Small intestine (tissue), 7 donors: ENCODE results near the gene CPA4. TPM values are rescaled to one million over a fixed set of nuclear protein-coding genes. Genes with fewer than 3 reads are reported as not detected.

Experiments
- DNase-seq, 2 donors: peaks; one replicate each; pipeline versions ENCODE4 v3.0.0 to v3.0.0-alpha.2; 2013
- FAIRE-seq: peaks from 2 replicates; lab custom pipeline; 2012; peaks lifted over from hg19 to GRCh38; lab: Jason Lieb, UNC
- H3K27ac ChIP-seq, 3 donors: one replicate each; pipeline ENCODE4 v1.5.1; 2013; ENCODE audit warnings: low read length in 2 of 3, mild to moderate bottlenecking in 2 of 3, control low read depth in 1 of 3, inconsistent platforms in 1 of 3, low read depth in 1 of 3, moderate library complexity in 1 of 3
- H3K27me3 ChIP-seq, 3 donors: one replicate each; pipeline ENCODE4 v1.6.1; 2013; ENCODE audit warnings: low read length in 3 of 3, inconsistent platforms in 1 of 3; ENCODE audit not compliant: control insufficient read depth in 3 of 3, insufficient read depth in 3 of 3
- H3K36me3 ChIP-seq, 3 donors: one replicate each; pipeline ENCODE4 v1.6.1; 2013; ENCODE audit warnings: low read length in 3 of 3, inconsistent platforms in 1 of 3, low read depth in 1 of 3, mild to moderate bottlenecking in 1 of 3, moderate library complexity in 1 of 3; ENCODE audit not compliant: control insufficient read depth in 3 of 3, insufficient read depth in 2 of 3
- H3K4me1 ChIP-seq, 3 donors: one replicate each; pipeline ENCODE4 v1.6.1; 2013; ENCODE audit warnings: low read length in 2 of 3, inconsistent platforms in 1 of 3, low read depth in 1 of 3, mild to moderate bottlenecking in 1 of 3, moderate library complexity in 1 of 3; ENCODE audit not compliant: control insufficient read depth in 3 of 3, insufficient read depth in 2 of 3
- H3K4me3 ChIP-seq, 3 donors: one replicate each; pipeline ENCODE4 v1.5.1; 2013; ENCODE audit warnings: low read length in 3 of 3, control low read depth in 1 of 3, inconsistent platforms in 1 of 3, low read depth in 1 of 3, mild to moderate bottlenecking in 1 of 3, moderate library complexity in 1 of 3
- H3K9me3 ChIP-seq, 2 donors: one replicate each; pipeline ENCODE4 v1.6.1; 2013; ENCODE audit warnings: low read depth in 1 of 2, low read length in 1 of 2; ENCODE audit not compliant: control insufficient read depth in 2 of 2, insufficient read depth in 1 of 2
- WGBS, 3 donors: extraction: QIAGEN DNeasy Blood & Tissue Kit; methylation state at CpG; one replicate each; pipeline ENCODE4 v1.1.7; 2013; 5-methylcytosine and 5-hydroxymethylcytosine counted together
- polyA plus RNA-seq, 4 donors: library from polyadenylated mRNA; stranded (reverse) in 3 of 4; unstranded in 1 of 4; fragments of 200-250 nt in 3 of 4; fragments of 120-200 nt in 1 of 4; gene quantifications; one replicate each; pipeline versions ENCODE4 v1.2.1 to v1.2.3, GENCODE V29; 2013
- donor health status: healthy with polysubstance abuse.
- donor health status: control.
- donor health status: control.
- donor health status: Bipolar disorder and iron deficiency.
- donor health status: healthy.

CPA4 gene
- polyA plus RNA-seq, 4 donors, result 0.09 to 0.21 TPM; not detected in 2

DNA sequence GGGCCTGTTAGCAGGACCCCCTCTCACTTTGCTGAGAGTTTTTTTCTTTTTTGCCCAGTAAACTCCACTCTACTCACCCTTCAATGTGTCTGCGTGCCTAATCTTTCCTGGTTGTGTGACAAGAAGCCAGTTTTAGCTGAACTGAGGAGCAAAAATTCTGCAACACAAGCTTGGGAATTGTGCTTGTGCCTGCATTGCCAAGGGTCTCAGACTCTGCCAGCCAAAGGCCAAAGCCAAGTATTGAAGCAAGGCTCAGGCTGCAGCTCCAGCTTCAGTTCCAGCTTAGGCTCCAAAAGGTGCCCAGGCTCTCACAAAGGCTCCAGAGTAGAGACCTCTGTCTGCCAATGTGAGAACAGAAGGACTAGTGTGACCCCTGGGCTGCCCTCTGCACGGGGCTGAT, 30.5 kb upstream of the CPA4 start:
- Histone ChIP-seq H3K9me3 (peaks cover 0 to 22% of the 10 kb centered on the region in 2 donors), H3K4me1 (peaks cover 0 to 6% (median 0%) of the 10 kb centered on the region in 3 donors), H3K4me3 (no peak overlapping the region), H3K27me3 (peaks cover 0 to 2% (median 0%) of the 10 kb centered on the region in 3 donors), H3K36me3 (no peaks in the 10 kb centered on the region), H3K27ac (no peak overlapping the region)
- no peak for DNase-seq
- no peak for FAIRE-seq
- 68 to 80% (median 68%) methylated on average over 2 of the region's 2 CpGs for WGBS, 3 donors

- no peak for DNase-seq
- 68 to 84% (median 83%) methylated on average over 2 of the region's 2 CpGs for WGBS, 3 donors
- H3K27me3 ChIP-seq, result peaks cover 0 to 2% (median 0%) of the 10 kb centered on the region in 3 donors
- no peaks in the 10 kb centered on the region for H3K36me3 ChIP-seq
- H3K4me3 ChIP-seq, result no peak overlapping the region
- H3K4me1 ChIP-seq, result peaks cover 0 to 6% (median 0%) of the 10 kb centered on the region in 3 donors
- H3K9me3 ChIP-seq, result peaks cover 0 to 18% of the 10 kb centered on the region in 2 donors
- H3K27ac ChIP-seq, result no peak overlapping the region
- no peak for FAIRE-seq
Observed at GRCh38 chr7:130263130-130263529, 29.8 kb upstream of the CPA4 start.

GRCh38 chr7:130266258-130266960, 26.6 kb upstream of the CPA4 start, which contains the start of gene CPA2:
Gene CPA2, plus strand, starts transcription at chr7:130266863. Its CDS starts 19 bp downstream, at chr7:130266882.
- WGBS, 3 donors, result 32 to 68% (median 49%) methylated on average over 3 of the region's 3 CpGs
- DNase-seq (peak; percentile 62 to 89), FAIRE-seq (no peak)
- Histone ChIP-seq H3K9me3 (peaks cover 0 to 3% of the 10 kb centered on the region in 2 donors), H3K4me3 (no peak within 1 kb of the TSS), H3K36me3 (peaks cover 0 to 7% (median 0%) of the 10 kb centered on the region in 3 donors), H3K27ac (peak within 1 kb of the TSS in 1 of 3 donors; percentile 23), H3K27me3 (no peaks in the 10 kb centered on the region), H3K4me1 (peaks cover 0 to 10% (median 0%) of the 10 kb centered on the region in 3 donors)

GRCh38 chr7:130266961-130267321, 26.0 kb upstream of the CPA4 start:
- DNase-seq, result no peak
- H3K27ac ChIP-seq, result peak overlapping the region in 1 of 3 donors; percentile 23
- no peak overlapping the region for H3K4me3 ChIP-seq
- no peaks in the 10 kb centered on the region for H3K9me3 ChIP-seq
- H3K27me3 ChIP-seq, result no peaks in the 10 kb centered on the region
- FAIRE-seq, result no peak
- peaks cover 0 to 7% (median 0%) of the 10 kb centered on the region in 3 donors for H3K36me3 ChIP-seq
- WGBS, 3 donors, result 87 to 100% (median 100%) methylated on average over 1 of the region's 1 CpG
- peaks cover 0 to 14% (median 0%) of the 10 kb centered on the region in 3 donors for H3K4me1 ChIP-seq

- DNase-seq, result peak in 1 of 2 donors; percentile 22
- Histone ChIP-seq H3K36me3 (peaks cover 0 to 11% (median 0%) of the 10 kb centered on the region in 3 donors), H3K4me3 (no peak overlapping the region), H3K9me3 (no peaks in the 10 kb centered on the region), H3K27me3 (no peaks in the 10 kb centered on the region), H3K27ac (no peak overlapping the region), H3K4me1 (peaks cover 0 to 20% (median 0%) of the 10 kb centered on the region in 3 donors)
- WGBS, 3 donors, result 51 to 66% (median 56%) methylated on average over 6 of the region's 6 CpGs
- no peak for FAIRE-seq
Observed at GRCh38 chr7:130268463-130269317, 24.3 kb upstream of the CPA4 start.

- FAIRE-seq (no peak), DNase-seq (no peak)
- no peak overlapping the region for H3K4me3 ChIP-seq
- no peak overlapping the region for H3K27ac ChIP-seq
- H3K27me3 ChIP-seq, result no peaks in the 10 kb centered on the region
- H3K9me3 ChIP-seq, result no peaks in the 10 kb centered on the region
- H3K36me3 ChIP-seq, result peaks cover 0 to 11% (median 0%) of the 10 kb centered on the region in 3 donors
- WGBS, 3 donors, result 87 to 91% (median 90%) methylated on average over 1 of the region's 1 CpG
- peaks cover 0 to 20% (median 0%) of the 10 kb centered on the region in 3 donors for H3K4me1 ChIP-seq
Observed at GRCh38 chr7:130269318-130269694, 23.7 kb upstream of the CPA4 start.

GRCh38 chr7:130270947-130271800, 21.8 kb upstream of the CPA4 start:
- no peak for FAIRE-seq
- Histone ChIP-seq H3K9me3 (no peaks in the 10 kb centered on the region), H3K4me3 (no peak overlapping the region), H3K27ac (no peak overlapping the region), H3K4me1 (peaks cover 0 to 20% (median 0%) of the 10 kb centered on the region in 3 donors), H3K27me3 (no peaks in the 10 kb centered on the region), H3K36me3 (peaks cover 0 to 11% (median 0%) of the 10 kb centered on the region in 3 donors)
- 82 to 89% (median 83%) methylated on average over 12 of the region's 12 CpGs for WGBS, 3 donors
- DNase-seq, result no peak
